ENCODE data around the gene RPS25.
"Not testable (repeated sequence)": the region's sequence is repeated elsewhere in the genome, so short reads cannot be mapped to it uniquely, and the experiment has no call there.

Gene RPS25

GRCh38 chr11:119018074-119018938, at the start of gene RPS25, which contains the start of gene TRAPPC4:
Gene RPS25 (minus strand): TSS chr11:119018343. CDS start chr11:119018284, 59 bp downstream.
Gene TRAPPC4 (plus strand): TSS chr11:119018766. CDS start chr11:119018796, 30 bp downstream.
- peak within 1 kb of the TSS; percentile 68 for H3K4me3 ChIP-seq (ENCODE audit: low read depth, low read length)

DNA sequence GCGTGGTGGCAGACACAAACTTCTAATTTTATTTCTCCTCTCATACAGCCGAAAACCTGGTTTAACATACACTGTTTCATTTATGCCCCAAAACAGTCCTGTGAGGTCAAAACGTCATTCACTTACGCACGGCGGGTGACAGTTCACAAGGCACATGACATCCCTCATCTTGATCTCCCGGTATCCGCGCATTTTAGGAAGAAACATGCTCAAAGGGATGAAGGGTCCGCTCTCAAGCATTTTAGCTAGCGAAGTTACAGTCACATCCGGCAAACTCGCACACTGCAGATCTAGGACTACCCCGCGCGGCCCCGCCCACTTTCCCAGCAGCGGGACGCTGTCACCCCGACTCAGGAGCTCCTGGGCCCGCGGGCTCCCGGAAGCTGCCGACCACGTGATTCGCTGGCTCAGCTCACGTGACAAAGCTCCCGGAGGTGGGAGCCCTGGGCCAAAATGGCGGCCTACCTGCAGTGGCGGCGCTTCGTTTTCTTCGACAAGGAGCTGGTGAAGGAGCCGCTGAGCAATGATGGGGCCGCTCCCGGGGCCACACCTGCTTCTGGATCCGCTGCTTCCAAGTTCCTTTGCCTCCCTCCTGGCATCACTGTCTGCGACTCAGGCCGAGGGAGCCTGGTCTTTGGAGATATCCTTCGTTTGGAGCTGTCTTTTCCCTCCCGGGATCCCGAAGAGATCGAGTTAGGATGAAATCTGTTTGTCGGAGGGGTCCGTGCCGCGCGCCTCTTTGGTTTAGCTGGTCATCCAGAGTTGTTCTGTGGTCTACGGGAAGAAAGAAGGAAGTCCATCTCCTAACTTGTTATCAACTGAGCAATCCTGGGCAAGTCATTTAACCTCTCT, 49.5 kb upstream of the RPS25 start, which contains the start of gene VPS11:
Gene VPS11, plus strand, starts transcription at position 448 of the 852 bp plus-strand sequence. Its CDS starts 6 bp downstream, at position 454.
- peak within 1 kb of the TSS; percentile 99 for H3K4me3 ChIP-seq (ENCODE audit: low read depth, low read length)
- TF ChIP-seq, protein P1, sequence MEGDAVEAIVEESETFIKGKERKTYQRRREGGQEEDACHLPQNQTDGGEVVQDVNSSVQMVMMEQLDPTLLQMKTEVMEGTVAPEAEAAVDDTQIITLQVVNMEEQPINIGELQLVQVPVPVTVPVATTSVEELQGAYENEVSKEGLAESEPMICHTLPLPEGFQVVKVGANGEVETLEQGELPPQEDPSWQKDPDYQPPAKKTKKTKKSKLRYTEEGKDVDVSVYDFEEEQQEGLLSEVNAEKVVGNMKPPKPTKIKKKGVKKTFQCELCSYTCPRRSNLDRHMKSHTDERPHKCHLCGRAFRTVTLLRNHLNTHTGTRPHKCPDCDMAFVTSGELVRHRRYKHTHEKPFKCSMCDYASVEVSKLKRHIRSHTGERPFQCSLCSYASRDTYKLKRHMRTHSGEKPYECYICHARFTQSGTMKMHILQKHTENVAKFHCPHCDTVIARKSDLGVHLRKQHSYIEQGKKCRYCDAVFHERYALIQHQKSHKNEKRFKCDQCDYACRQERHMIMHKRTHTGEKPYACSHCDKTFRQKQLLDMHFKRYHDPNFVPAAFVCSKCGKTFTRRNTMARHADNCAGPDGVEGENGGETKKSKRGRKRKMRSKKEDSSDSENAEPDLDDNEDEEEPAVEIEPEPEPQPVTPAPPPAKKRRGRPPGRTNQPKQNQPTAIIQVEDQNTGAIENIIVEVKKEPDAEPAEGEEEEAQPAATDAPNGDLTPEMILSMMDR (conservative IDR thresholded peaks at IDR 0.05; ENCODE audit: low read depth, low read length), result no peak
- DNase-seq (ENCODE audit: low read depth), result peak; percentile 97

More at GRCh38 chr11:119018074-119018938, at the start of gene RPS25, which contains the start of gene TRAPPC4:
- TF ChIP-seq, protein P1 (conservative IDR thresholded peaks at IDR 0.05; ENCODE audit: low read depth, low read length), result peak; percentile 14
- peak; percentile 97 for DNase-seq (ENCODE audit: low read depth)

- TF ChIP-seq, protein P1 (conservative IDR thresholded peaks at IDR 0.05; ENCODE audit: low read depth, low read length), result peak; percentile 75
- DNase-seq (ENCODE audit: low read depth), result peak; percentile 62
- H3K4me3 ChIP-seq (ENCODE audit: low read depth, low read length), result no peak overlapping the region
Observed at GRCh38 chr11:119065369-119065768, 47.2 kb upstream of the RPS25 start.

GRCh38 chr11:119062779-119063178, 44.6 kb upstream of the RPS25 start:
- no peak overlapping the region for H3K4me3 ChIP-seq (ENCODE audit: low read depth, low read length)
- DNase-seq (ENCODE audit: low read depth), result peak; percentile 74
- TF ChIP-seq, protein P1 (conservative IDR thresholded peaks at IDR 0.05; ENCODE audit: low read depth, low read length), result no peak

DNA sequence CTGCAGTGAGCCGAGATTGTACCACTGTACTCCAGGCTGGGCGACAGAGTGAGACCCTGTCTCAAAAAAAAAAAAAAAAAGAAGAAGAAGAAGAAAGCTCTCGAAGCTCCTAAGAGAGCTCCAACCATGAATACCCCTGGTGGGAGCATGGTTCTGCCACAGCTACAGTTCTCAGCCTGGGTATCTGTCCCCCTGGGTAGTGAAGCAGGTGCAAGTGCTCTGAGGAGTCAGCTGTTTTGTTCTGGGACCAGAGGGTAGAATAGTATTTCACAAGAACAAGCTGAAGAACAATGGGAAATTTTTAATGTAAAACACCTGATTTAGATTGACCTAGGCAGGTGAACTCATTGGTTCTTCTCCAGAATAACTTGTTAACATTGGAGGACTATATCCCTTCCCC, 43.1 kb upstream of the RPS25 start:
- TF ChIP-seq, protein P1 (conservative IDR thresholded peaks at IDR 0.05; ENCODE audit: low read depth, low read length), result no peak
- no peak for DNase-seq (ENCODE audit: low read depth)
- no peak overlapping the region for H3K4me3 ChIP-seq (ENCODE audit: low read depth, low read length)

GRCh38 chr11:119059128-119059527, 41.0 kb upstream of the RPS25 start:
- not testable (repeated sequence) for H3K4me3 ChIP-seq (ENCODE audit: low read depth, low read length); DNase-seq (ENCODE audit: low read depth)
